GM18505 (cell line): ENCODE results near the gene ADAMTS17.

ENCODE experiments used
- ATAC-seq: cut with Tn5 transposase; IDR thresholded peaks from one replicate; pipeline ENCODE4 v1.9.1; 2021; ENCODE audit not compliant: unreplicated experiment
- POLR2A ChIP-seq: IDR thresholded peaks from 4 replicates; pipeline ENCODE4 v1.6.1; 2011; ENCODE audit warnings: borderline replicate concordance; ENCODE audit not compliant: insufficient read depth, insufficient read length; ENCODE audit errors: extremely low read depth

The ADAMTS17 gene

GRCh38 chr15:99961011-99961441, 380.7 kb downstream of the ADAMTS17 start:
- TF ChIP-seq POLR2A = no peak
- no peak for ATAC-seq

GRCh38 chr15:99959326-99959725, 382.4 kb downstream of the ADAMTS17 start:
- TF ChIP-seq POLR2A = no peak
- no peak for ATAC-seq

GRCh38 chr15:99958426-99959097, 383.2 kb downstream of the ADAMTS17 start:
- no peak for TF ChIP-seq POLR2A
- ATAC-seq = no peak

- ATAC-seq = no peak
- TF ChIP-seq POLR2A = no peak
These were observed 384.1 kb downstream of the ADAMTS17 start for GRCh38 chr15:99957642-99958013.

GRCh38 chr15:99956820-99957641, 384.7 kb downstream of the ADAMTS17 start:
- TF ChIP-seq POLR2A = no peak
- ATAC-seq = no peak

GRCh38 chr15:99956022-99956775, 385.6 kb downstream of the ADAMTS17 start:
- ATAC-seq = no peak
- no peak for TF ChIP-seq POLR2A

- no peak for ATAC-seq
- no peak for TF ChIP-seq POLR2A
These were observed 386.2 kb downstream of the ADAMTS17 start for GRCh38 chr15:99955532-99955931.

- no peak for TF ChIP-seq POLR2A
- ATAC-seq = no peak
These were observed 386.6 kb downstream of the ADAMTS17 start for GRCh38 chr15:99955181-99955525.

- no peak for TF ChIP-seq POLR2A
- no peak for ATAC-seq
These were observed 387.2 kb downstream of the ADAMTS17 start for GRCh38 chr15:99954361-99955180.

GRCh38 chr15:99953886-99954285, 387.9 kb downstream of the ADAMTS17 start:
- no peak for ATAC-seq
- no peak for TF ChIP-seq POLR2A

- no peak for ATAC-seq
- TF ChIP-seq POLR2A = no peak
These were observed 390.3 kb downstream of the ADAMTS17 start for GRCh38 chr15:99951511-99951910.

GRCh38 chr15:99944131-99944530, 397.6 kb downstream of the ADAMTS17 start:
- ATAC-seq = no peak
- no peak for TF ChIP-seq POLR2A

- no peak for TF ChIP-seq POLR2A
- no peak for ATAC-seq
These were observed 398.3 kb downstream of the ADAMTS17 start for GRCh38 chr15:99943466-99943865.
